Measurements from ENCODE around the gene PIK3CA.

Gene PIK3CA

GRCh38 chr3:179148616-179149405 lies 654 bp downstream of the PIK3CA start:
- H3K27ac Mint-ChIP-seq = peak overlapping the region; percentile 95
- H3K4me3 Mint-ChIP-seq = peak overlapping the region; percentile 92
- no peaks in the 10 kb centered on the region for H3K36me3 Mint-ChIP-seq (ENCODE audit: low read depth)
- H3K9me3 Mint-ChIP-seq = no peaks in the 10 kb centered on the region
- H3K4me1 Mint-ChIP-seq (ENCODE audit: low read depth) = peaks cover 42% of the 10 kb centered on the region
- peaks cover 2% of the 10 kb centered on the region for H3K27me3 Mint-ChIP-seq

GRCh38 chr3:179149406-179149867 lies 1.3 kb downstream of the PIK3CA start:
- H3K27me3 Mint-ChIP-seq = no peaks in the 10 kb centered on the region
- peak overlapping the region; percentile 92 for H3K4me3 Mint-ChIP-seq
- peaks cover 42% of the 10 kb centered on the region for H3K4me1 Mint-ChIP-seq (ENCODE audit: low read depth)
- H3K27ac Mint-ChIP-seq = peak overlapping the region; percentile 95
- H3K36me3 Mint-ChIP-seq (ENCODE audit: low read depth) = no peaks in the 10 kb centered on the region
- no peaks in the 10 kb centered on the region for H3K9me3 Mint-ChIP-seq

- H3K4me1 Mint-ChIP-seq (ENCODE audit: low read depth) = peaks cover 45% of the 10 kb centered on the region
- peak overlapping the region; percentile 95 for H3K27ac Mint-ChIP-seq
- H3K36me3 Mint-ChIP-seq (ENCODE audit: low read depth) = no peaks in the 10 kb centered on the region
- peak overlapping the region; percentile 92 for H3K4me3 Mint-ChIP-seq
- H3K9me3 Mint-ChIP-seq = no peaks in the 10 kb centered on the region
- no peaks in the 10 kb centered on the region for H3K27me3 Mint-ChIP-seq
Observed at GRCh38 chr3:179149951-179150350, 1.8 kb downstream of the PIK3CA start.

GRCh38 chr3:179150610-179151009 lies 2.5 kb downstream of the PIK3CA start:
- Mint-ChIP-seq H3K27ac (no peak overlapping the region), H3K4me3 (no peak overlapping the region), H3K36me3 (ENCODE audit: low read depth) (no peaks in the 10 kb centered on the region), H3K27me3 (no peaks in the 10 kb centered on the region), H3K9me3 (no peaks in the 10 kb centered on the region), H3K4me1 (ENCODE audit: low read depth) (peaks cover 46% of the 10 kb centered on the region)

GRCh38 chr3:179151474-179151873 lies 3.3 kb downstream of the PIK3CA start:
- Mint-ChIP-seq H3K27me3 (no peaks in the 10 kb centered on the region), H3K4me1 (ENCODE audit: low read depth) (peaks cover 54% of the 10 kb centered on the region), H3K9me3 (no peaks in the 10 kb centered on the region), H3K36me3 (ENCODE audit: low read depth) (no peaks in the 10 kb centered on the region), H3K27ac (peak overlapping the region; percentile 1), H3K4me3 (no peak overlapping the region)

GRCh38 chr3:179156170-179156569 lies 8.0 kb downstream of the PIK3CA start:
- H3K9me3 Mint-ChIP-seq = no peaks in the 10 kb centered on the region
- no peak overlapping the region for H3K4me3 Mint-ChIP-seq
- H3K36me3 Mint-ChIP-seq (ENCODE audit: low read depth) = peaks cover 2% of the 10 kb centered on the region
- H3K4me1 Mint-ChIP-seq (ENCODE audit: low read depth) = peaks cover 65% of the 10 kb centered on the region
- no peak overlapping the region for H3K27ac Mint-ChIP-seq
- no peaks in the 10 kb centered on the region for H3K27me3 Mint-ChIP-seq

- Mint-ChIP-seq H3K27me3 (no peaks in the 10 kb centered on the region), H3K36me3 (ENCODE audit: low read depth) (peaks cover 3% of the 10 kb centered on the region), H3K4me1 (ENCODE audit: low read depth) (peaks cover 61% of the 10 kb centered on the region), H3K27ac (no peak overlapping the region), H3K9me3 (no peaks in the 10 kb centered on the region), H3K4me3 (no peak overlapping the region)
Observed at GRCh38 chr3:179156775-179157174, 8.6 kb downstream of the PIK3CA start.

- Mint-ChIP-seq H3K27me3 (no peaks in the 10 kb centered on the region), H3K36me3 (ENCODE audit: low read depth) (peaks cover 3% of the 10 kb centered on the region), H3K9me3 (no peaks in the 10 kb centered on the region), H3K4me1 (ENCODE audit: low read depth) (peaks cover 55% of the 10 kb centered on the region), H3K4me3 (no peak overlapping the region), H3K27ac (no peak overlapping the region)
Observed at GRCh38 chr3:179158336-179159039, 10.3 kb downstream of the PIK3CA start.

- peaks cover 3% of the 10 kb centered on the region for H3K36me3 Mint-ChIP-seq (ENCODE audit: low read depth)
- H3K9me3 Mint-ChIP-seq = no peaks in the 10 kb centered on the region
- H3K27ac Mint-ChIP-seq = no peak overlapping the region
- no peaks in the 10 kb centered on the region for H3K27me3 Mint-ChIP-seq
- peaks cover 60% of the 10 kb centered on the region for H3K4me1 Mint-ChIP-seq (ENCODE audit: low read depth)
- no peak overlapping the region for H3K4me3 Mint-ChIP-seq
Observed at GRCh38 chr3:179163503-179163902, 15.3 kb downstream of the PIK3CA start.

- Mint-ChIP-seq H3K27me3 (no peaks in the 10 kb centered on the region), H3K36me3 (ENCODE audit: low read depth) (peaks cover 3% of the 10 kb centered on the region), H3K4me1 (ENCODE audit: low read depth) (peaks cover 55% of the 10 kb centered on the region), H3K9me3 (peaks cover under 1% of the 10 kb centered on the region), H3K27ac (no peak overlapping the region), H3K4me3 (no peak overlapping the region)
Observed at GRCh38 chr3:179164857-179165256, 16.7 kb downstream of the PIK3CA start.

GRCh38 chr3:179166561-179167201 lies 18.5 kb downstream of the PIK3CA start:
- H3K4me1 Mint-ChIP-seq (ENCODE audit: low read depth) = peaks cover 49% of the 10 kb centered on the region
- H3K27me3 Mint-ChIP-seq = no peaks in the 10 kb centered on the region
- H3K9me3 Mint-ChIP-seq = peaks cover 11% of the 10 kb centered on the region
- H3K27ac Mint-ChIP-seq = no peak overlapping the region
- H3K4me3 Mint-ChIP-seq = no peak overlapping the region
- no peaks in the 10 kb centered on the region for H3K36me3 Mint-ChIP-seq (ENCODE audit: low read depth)

- Mint-ChIP-seq H3K4me1 (ENCODE audit: low read depth) (peaks cover 42% of the 10 kb centered on the region), H3K27ac (no peak overlapping the region), H3K27me3 (no peaks in the 10 kb centered on the region), H3K9me3 (peaks cover 11% of the 10 kb centered on the region), H3K4me3 (no peak overlapping the region), H3K36me3 (ENCODE audit: low read depth) (peaks cover 4% of the 10 kb centered on the region)
Observed at GRCh38 chr3:179168918-179169317, 20.8 kb downstream of the PIK3CA start.

GRCh38 chr3:179172546-179172945 lies 24.4 kb downstream of the PIK3CA start:
- H3K27ac Mint-ChIP-seq = no peak overlapping the region
- no peaks in the 10 kb centered on the region for H3K27me3 Mint-ChIP-seq
- H3K4me3 Mint-ChIP-seq = no peak overlapping the region
- H3K9me3 Mint-ChIP-seq = peaks cover 11% of the 10 kb centered on the region
- peaks cover 4% of the 10 kb centered on the region for H3K36me3 Mint-ChIP-seq (ENCODE audit: low read depth)
- H3K4me1 Mint-ChIP-seq (ENCODE audit: low read depth) = peaks cover 42% of the 10 kb centered on the region

- Mint-ChIP-seq H3K36me3 (ENCODE audit: low read depth) (peaks cover 4% of the 10 kb centered on the region), H3K27ac (no peak overlapping the region), H3K4me1 (ENCODE audit: low read depth) (peaks cover 44% of the 10 kb centered on the region), H3K9me3 (peaks cover 11% of the 10 kb centered on the region), H3K4me3 (no peak overlapping the region), H3K27me3 (no peaks in the 10 kb centered on the region)
Observed at GRCh38 chr3:179174316-179174715, 26.2 kb downstream of the PIK3CA start.

GRCh38 chr3:179174898-179175297 lies 26.7 kb downstream of the PIK3CA start:
- peaks cover 4% of the 10 kb centered on the region for H3K36me3 Mint-ChIP-seq (ENCODE audit: low read depth)
- H3K9me3 Mint-ChIP-seq = peaks cover 9% of the 10 kb centered on the region
- H3K27ac Mint-ChIP-seq = no peak overlapping the region
- peaks cover 43% of the 10 kb centered on the region for H3K4me1 Mint-ChIP-seq (ENCODE audit: low read depth)
- no peaks in the 10 kb centered on the region for H3K27me3 Mint-ChIP-seq
- no peak overlapping the region for H3K4me3 Mint-ChIP-seq
